HG03342 (cell line): ENCODE results near the gene FHAD1.
"Not testable (repeated sequence)": the region's sequence is repeated elsewhere in the genome, so short reads cannot be mapped to it uniquely, and the experiment has no call there.

Experiments
- ATAC-seq: cut with Tn5 transposase; IDR thresholded peaks from one replicate; pipeline ENCODE4 v1.9.1; 2021; ENCODE audit warnings: mild to moderate bottlenecking, moderate library complexity; ENCODE audit not compliant: unreplicated experiment

FHAD1 gene

GRCh38 chr1:15275921-15276683 is 29.1 kb downstream of the FHAD1 start:
- ATAC-seq, result no peak

GRCh38 chr1:15276691-15277446 is 29.8 kb downstream of the FHAD1 start:
- ATAC-seq, result no peak

- no peak for ATAC-seq
These were observed 30.4 kb downstream of the FHAD1 start for GRCh38 chr1:15277447-15277838.

GRCh38 chr1:15277933-15278332 is 30.9 kb downstream of the FHAD1 start:
- no peak for ATAC-seq

GRCh38 chr1:15279576-15280230 is 32.7 kb downstream of the FHAD1 start:
- ATAC-seq, result no peak

GRCh38 chr1:15280416-15280815 is 33.4 kb downstream of the FHAD1 start:
- no peak for ATAC-seq

- ATAC-seq, result no peak
These were observed 35.0 kb downstream of the FHAD1 start for GRCh38 chr1:15282038-15282437.

GRCh38 chr1:15282810-15283474 is 35.9 kb downstream of the FHAD1 start:
- ATAC-seq, result no peak

GRCh38 chr1:15283526-15283925 is 36.5 kb downstream of the FHAD1 start:
- no peak for ATAC-seq

- ATAC-seq, result no peak
These were observed 39.4 kb downstream of the FHAD1 start for GRCh38 chr1:15286452-15286851.

- ATAC-seq, result no peak
These were observed 40.3 kb downstream of the FHAD1 start for GRCh38 chr1:15287035-15287979.

- ATAC-seq, result no peak
These were observed 41.3 kb downstream of the FHAD1 start for GRCh38 chr1:15288173-15288926.

GRCh38 chr1:15289251-15289651 is 42.2 kb downstream of the FHAD1 start:
- ATAC-seq, result no peak

GRCh38 chr1:15290382-15290781 is 43.4 kb downstream of the FHAD1 start:
- no peak for ATAC-seq

- ATAC-seq, result no peak
These were observed 48.7 kb downstream of the FHAD1 start for GRCh38 chr1:15295696-15296095.

- ATAC-seq, result no peak
These were observed 49.7 kb downstream of the FHAD1 start for GRCh38 chr1:15296585-15297321.

GRCh38 chr1:15297975-15298374 is 51.0 kb downstream of the FHAD1 start:
- not testable (repeated sequence) for ATAC-seq

GRCh38 chr1:15299179-15299578 is 52.2 kb downstream of the FHAD1 start:
- no peak for ATAC-seq

- ATAC-seq, result no peak
These were observed 52.8 kb downstream of the FHAD1 start for GRCh38 chr1:15299806-15300205.
